ENCODE measurements around the gene PTPN4. TPM values are rescaled to one million over a fixed set of nuclear protein-coding genes. Genes with fewer than 3 reads are reported as not detected.
"Not testable (repeated sequence)": the region's sequence is repeated elsewhere in the genome, so short reads cannot be mapped to it uniquely, and the experiment has no call there.

PTPN4 gene
- total RNA-seq, 6 donors from 2014 or later = 15.3 to 112 (median 35.9) TPM

DNA sequence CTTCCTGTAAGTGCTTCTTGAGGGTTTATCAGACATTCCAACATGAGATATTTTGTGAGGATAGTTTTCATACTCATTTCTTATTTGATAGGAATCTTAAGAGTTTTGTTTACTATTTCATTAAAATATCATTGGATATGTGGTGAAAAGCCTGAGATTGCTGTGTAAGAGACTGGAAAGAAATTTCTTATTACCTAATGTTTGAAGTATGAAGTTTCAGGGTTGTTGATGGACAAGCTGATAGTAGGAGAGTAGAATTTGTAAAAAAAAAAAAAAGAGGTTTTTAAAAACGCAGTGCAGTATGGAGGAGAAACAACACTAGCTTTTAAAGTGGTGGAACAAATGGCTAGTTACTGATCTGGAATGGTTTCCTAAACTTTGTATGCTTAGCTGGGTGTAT lies 260.8 kb downstream of the PTPN4 start:
- Histone ChIP-seq H3K4me1 (peaks cover 0 to 12% (median 1%) of the 10 kb centered on the region in 4 donors), H3K36me3 (peaks cover 0 to 3% (median 0%) of the 10 kb centered on the region in 4 donors), H3K9me3 (no peaks in the 10 kb centered on the region), H3K4me3 (no peak overlapping the region), H3K27me3 (no peaks in the 10 kb centered on the region), H3K27ac (peak overlapping the region in 2 of 4 donors; percentile 21 to 53)
- ATAC-seq (ENCODE audit: low FRiP score in 2 of 2) (no peak), DNase-seq (no peak)
- TF ChIP-seq, protein P1, sequence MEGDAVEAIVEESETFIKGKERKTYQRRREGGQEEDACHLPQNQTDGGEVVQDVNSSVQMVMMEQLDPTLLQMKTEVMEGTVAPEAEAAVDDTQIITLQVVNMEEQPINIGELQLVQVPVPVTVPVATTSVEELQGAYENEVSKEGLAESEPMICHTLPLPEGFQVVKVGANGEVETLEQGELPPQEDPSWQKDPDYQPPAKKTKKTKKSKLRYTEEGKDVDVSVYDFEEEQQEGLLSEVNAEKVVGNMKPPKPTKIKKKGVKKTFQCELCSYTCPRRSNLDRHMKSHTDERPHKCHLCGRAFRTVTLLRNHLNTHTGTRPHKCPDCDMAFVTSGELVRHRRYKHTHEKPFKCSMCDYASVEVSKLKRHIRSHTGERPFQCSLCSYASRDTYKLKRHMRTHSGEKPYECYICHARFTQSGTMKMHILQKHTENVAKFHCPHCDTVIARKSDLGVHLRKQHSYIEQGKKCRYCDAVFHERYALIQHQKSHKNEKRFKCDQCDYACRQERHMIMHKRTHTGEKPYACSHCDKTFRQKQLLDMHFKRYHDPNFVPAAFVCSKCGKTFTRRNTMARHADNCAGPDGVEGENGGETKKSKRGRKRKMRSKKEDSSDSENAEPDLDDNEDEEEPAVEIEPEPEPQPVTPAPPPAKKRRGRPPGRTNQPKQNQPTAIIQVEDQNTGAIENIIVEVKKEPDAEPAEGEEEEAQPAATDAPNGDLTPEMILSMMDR (IDR thresholded peaks at IDR 0.05) = no peak
- TF ChIP-seq EP300 (IDR thresholded peaks at IDR 0.05) = no peak
- TF ChIP-seq POLR2A (IDR thresholded peaks at IDR 0.05) = no peak
- no peak for TF ChIP-seq POLR2AphosphoS5 (IDR thresholded peaks at IDR 0.05)
- WGBS, 2 donors = 57 to 69% methylated on average over 1 of the region's 1 CpG

DNA sequence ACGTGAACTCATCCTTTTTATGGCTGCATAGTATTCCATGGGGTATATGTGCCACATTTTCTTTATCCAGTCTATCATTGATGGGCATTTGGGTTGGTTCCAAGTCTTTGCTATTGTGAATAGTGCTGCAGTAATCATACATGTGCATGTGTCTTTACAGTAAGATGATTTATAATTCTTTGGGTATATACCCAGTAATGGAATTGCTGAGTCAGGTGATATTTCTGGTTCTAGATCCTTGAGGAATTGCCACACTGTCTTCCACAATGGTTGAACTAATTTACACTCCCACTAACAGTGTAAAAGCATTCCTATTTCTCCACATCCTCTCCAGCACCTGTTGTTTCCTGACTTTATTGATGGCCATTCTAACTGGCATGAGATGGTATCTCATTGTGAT lies 262.8 kb downstream of the PTPN4 start:
- H3K9me3 ChIP-seq; DNase-seq; H3K4me3 ChIP-seq; H3K36me3 ChIP-seq; H3K27me3 ChIP-seq; H3K27ac ChIP-seq; ATAC-seq (ENCODE audit: low FRiP score in 2 of 2): not testable (repeated sequence)
- peaks cover 0 to 12% (median 1%) of the 10 kb centered on the region in 4 donors for H3K4me1 ChIP-seq
- WGBS, 2 donors = 89 to 100% methylated on average over 1 of the region's 1 CpG

DNA sequence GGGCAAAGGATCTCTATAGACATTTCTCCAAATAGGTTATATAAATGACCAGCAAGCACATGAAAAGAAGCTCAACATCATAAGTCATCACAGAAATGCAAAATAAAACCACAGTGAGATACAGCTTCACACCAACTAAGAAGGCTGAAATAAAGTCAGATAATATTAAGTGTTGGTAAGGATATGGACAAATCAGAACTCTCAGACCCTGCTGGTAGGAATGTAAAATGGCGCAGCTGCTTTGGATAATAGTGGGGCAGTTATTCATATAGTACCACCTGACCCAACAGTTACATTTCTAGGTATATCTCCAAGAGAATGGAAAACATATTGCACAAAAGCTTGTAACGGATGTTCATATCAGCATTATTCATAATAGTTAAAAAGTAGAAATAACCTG lies 267.2 kb downstream of the PTPN4 start:
- DNase-seq = no peak
- Histone ChIP-seq H3K27me3 (no peaks in the 10 kb centered on the region), H3K36me3 (no peaks in the 10 kb centered on the region), H3K4me1 (no peaks in the 10 kb centered on the region), H3K4me3 (no peak overlapping the region), H3K9me3 (no peaks in the 10 kb centered on the region), H3K27ac (no peak overlapping the region)
- ATAC-seq (ENCODE audit: low FRiP score in 2 of 2) = no peak
- TF ChIP-seq, protein P1 (IDR thresholded peaks at IDR 0.05) = no peak
- no peak for TF ChIP-seq EP300 (IDR thresholded peaks at IDR 0.05)
- TF ChIP-seq POLR2A (IDR thresholded peaks at IDR 0.05) = no peak
- no peak for TF ChIP-seq POLR2AphosphoS5 (IDR thresholded peaks at IDR 0.05)
- WGBS, 2 donors = 97% methylated on average over 2 of the region's 2 CpGs

DNA sequence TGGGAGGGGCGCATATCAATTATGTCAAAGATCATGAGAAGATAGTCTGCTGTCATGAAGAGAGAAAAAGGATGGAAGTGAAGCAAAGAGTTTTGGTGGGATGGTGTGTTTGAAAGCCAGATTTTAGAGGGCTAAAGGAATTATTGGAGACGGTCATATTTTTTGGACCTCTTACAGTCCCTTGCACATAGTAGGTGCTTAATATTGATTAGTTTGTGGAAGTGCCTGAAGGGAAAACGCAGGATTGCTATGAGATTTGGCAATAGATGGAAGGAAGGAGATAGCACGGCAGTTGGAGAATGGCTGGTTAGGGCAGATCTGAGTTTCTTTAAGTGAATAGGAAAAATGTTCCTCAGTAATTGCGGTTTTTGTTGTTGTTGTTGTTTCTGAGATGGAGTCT lies 269.1 kb downstream of the PTPN4 start:
- H3K36me3 ChIP-seq = no peaks in the 10 kb centered on the region
- 94 to 97% methylated on average over 5 of the region's 5 CpGs for WGBS, 2 donors
- TF ChIP-seq, protein P1 (IDR thresholded peaks at IDR 0.05) = no peak
- TF ChIP-seq POLR2A (IDR thresholded peaks at IDR 0.05) (no peak), POLR2AphosphoS5 (IDR thresholded peaks at IDR 0.05) (no peak), EP300 (IDR thresholded peaks at IDR 0.05) (no peak)
- no peaks in the 10 kb centered on the region for H3K4me1 ChIP-seq
- ATAC-seq (ENCODE audit: low FRiP score in 2 of 2) (no peak), DNase-seq (no peak)
- H3K9me3 ChIP-seq = no peaks in the 10 kb centered on the region
- no peaks in the 10 kb centered on the region for H3K27me3 ChIP-seq
- H3K27ac ChIP-seq = no peak overlapping the region
- no peak overlapping the region for H3K4me3 ChIP-seq

DNA sequence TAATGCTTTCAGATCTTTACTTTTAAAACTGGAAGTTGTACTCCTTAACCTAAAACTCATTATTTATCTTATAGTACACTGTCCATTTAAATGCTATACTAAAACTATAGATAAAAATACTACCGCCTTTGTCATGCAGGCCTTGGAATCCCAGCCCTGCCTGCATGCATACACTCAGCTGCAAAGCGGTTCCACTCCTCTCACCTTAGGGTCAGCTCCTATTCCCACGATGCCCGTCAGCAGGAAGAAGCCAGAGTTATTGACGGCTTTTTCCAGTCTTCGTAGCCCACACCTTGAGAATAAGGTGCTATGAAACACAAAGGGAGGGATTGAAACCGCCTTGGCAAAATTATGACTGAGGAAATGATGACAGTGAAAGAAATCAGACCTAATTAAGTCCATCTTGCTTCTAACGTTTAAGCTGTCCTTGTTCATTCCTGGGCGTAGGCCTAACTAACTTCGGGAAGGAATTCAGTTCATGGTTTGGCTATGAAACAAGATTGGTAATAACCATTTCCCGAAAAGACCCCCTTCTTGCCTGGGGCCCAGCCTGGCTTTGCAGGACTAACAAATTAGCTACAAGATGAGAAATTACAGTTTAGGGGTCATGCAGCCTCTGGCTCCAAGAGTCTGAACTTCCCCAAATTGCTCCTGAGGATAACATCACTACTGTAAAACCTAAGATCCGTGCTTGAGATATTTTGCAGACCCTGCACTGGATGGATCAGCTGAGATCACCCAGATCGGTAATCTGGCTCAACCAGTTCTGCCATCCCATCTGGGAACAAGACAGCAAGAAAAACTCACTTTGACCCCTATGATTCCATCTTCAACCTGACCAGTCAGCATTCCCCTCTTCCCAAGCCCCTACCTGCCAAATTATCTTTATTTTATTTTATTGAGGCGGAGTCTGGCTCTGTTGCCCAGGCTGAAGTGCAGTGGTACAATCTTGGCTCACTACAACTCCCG lies 270.2 kb downstream of the PTPN4 start:
- no peak for ATAC-seq (ENCODE audit: low FRiP score in 2 of 2)
- WGBS, 2 donors = 87 to 90% methylated on average over 15 of the region's 15 CpGs
- TF ChIP-seq, protein P1 (IDR thresholded peaks at IDR 0.05) = no peak
- no peak for TF ChIP-seq EP300 (IDR thresholded peaks at IDR 0.05)
- TF ChIP-seq POLR2A (IDR thresholded peaks at IDR 0.05) = no peak
- no peak for TF ChIP-seq POLR2AphosphoS5 (IDR thresholded peaks at IDR 0.05)

More for the DNA sequence above, 270.2 kb downstream of the PTPN4 start:
- Histone ChIP-seq H3K4me1 (no peaks in the 10 kb centered on the region), H3K27me3 (no peaks in the 10 kb centered on the region), H3K36me3 (no peaks in the 10 kb centered on the region), H3K9me3 (no peaks in the 10 kb centered on the region), H3K27ac (no peak overlapping the region), H3K4me3 (no peak overlapping the region)
- no peak for DNase-seq
